Ishikawa (cell line): Measurements from ENCODE around the gene LAMB1.

Experiments used
- CEBPB ChIP-seq: IDR thresholded peaks from 2 replicates; pipeline ENCODE4 v1.6.1; 2012
- CREB1 ChIP-seq: IDR thresholded peaks from 2 replicates; pipeline ENCODE4 v1.6.1; 2012; ENCODE audit warnings: low read depth
- EGR1 ChIP-seq: IDR thresholded peaks from 2 replicates; pipeline ENCODE4 v1.6.1; 2012
- EP300 ChIP-seq: IDR thresholded peaks from 2 replicates; pipeline ENCODE4 v1.6.1; 2012; ENCODE audit warnings: borderline replicate concordance
- FOXM1 ChIP-seq: IDR thresholded peaks from 2 replicates; pipeline ENCODE4 v1.6.1; 2012; ENCODE audit warnings: low read depth, borderline replicate concordance
- NFIC ChIP-seq: IDR thresholded peaks from 2 replicates; pipeline ENCODE4 v1.6.1; 2012
- RAD21 ChIP-seq: IDR thresholded peaks from 2 replicates; pipeline ENCODE4 v1.6.1; 2012; ENCODE audit warnings: low read depth
- TAF1 ChIP-seq: IDR thresholded peaks from 2 replicates; pipeline ENCODE4 v1.6.1; 2012; ENCODE audit warnings: low read depth, mild to moderate bottlenecking
- TCF12 ChIP-seq: IDR thresholded peaks from 2 replicates; pipeline ENCODE4 v1.6.1; 2012; ENCODE audit warnings: low read depth
- TEAD4 ChIP-seq: IDR thresholded peaks from 2 replicates; pipeline ENCODE4 v1.6.1; 2012
- YY1 ChIP-seq: IDR thresholded peaks from 2 replicates; pipeline ENCODE4 v1.6.1; 2012; ENCODE audit warnings: low read depth
- ZBTB7A ChIP-seq: IDR thresholded peaks from 2 replicates; pipeline ENCODE4 v1.6.1; 2012; ENCODE audit warnings: low read depth
- TF ChIP-seq, protein P1 (sequence below): IDR thresholded peaks from 2 replicates; pipeline ENCODE4 v1.6.1; 2012
- TF ChIP-seq, protein P2 (sequence below): IDR thresholded peaks from 2 replicates; pipeline ENCODE4 v1.6.1; 2012; ENCODE audit warnings: low read depth, mild to moderate bottlenecking
- TF ChIP-seq, protein P3 (sequence below): IDR thresholded peaks from 2 replicates; pipeline ENCODE4 v1.6.1; 2012

LAMB1 gene

DNA sequence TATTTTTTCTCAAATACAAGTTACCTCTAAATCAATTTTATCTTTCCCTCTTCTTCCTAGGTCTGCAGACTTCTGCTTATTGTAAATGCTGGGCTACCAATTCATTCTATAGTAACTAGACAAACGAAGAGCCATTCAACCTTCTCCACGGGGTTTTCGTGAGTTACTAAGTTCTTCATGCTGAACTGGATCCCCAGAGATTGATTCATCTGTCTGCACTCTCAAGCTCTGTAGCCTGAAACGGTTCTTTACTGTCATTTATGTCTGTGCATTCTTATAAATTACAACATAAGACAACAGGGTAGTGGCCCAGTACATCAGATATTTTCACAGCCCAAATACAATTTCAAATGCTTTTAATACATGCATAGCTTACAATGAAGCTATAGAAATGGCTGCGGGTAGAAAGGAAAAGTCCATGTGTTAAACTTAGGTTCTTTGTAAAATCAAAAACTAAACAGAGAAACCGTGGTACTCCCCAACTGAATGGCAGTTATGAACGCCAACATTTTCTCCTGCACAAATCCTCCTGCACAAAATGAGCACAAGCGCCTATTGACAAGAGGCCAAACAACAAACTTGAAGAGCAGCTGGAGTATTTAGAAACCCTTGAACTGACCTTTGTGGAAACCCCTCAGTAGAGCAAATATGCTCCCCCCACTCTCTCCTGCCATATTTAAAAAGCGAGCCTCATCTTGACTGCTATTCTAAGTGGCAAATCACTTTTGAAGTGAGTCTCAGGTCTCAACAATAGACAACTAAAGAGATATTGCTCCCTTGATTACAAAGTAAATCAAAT, 20.7 kb downstream of the LAMB1 start:
- TF ChIP-seq ZBTB7A: no peak
- TF ChIP-seq YY1: no peak
- no peak for TF ChIP-seq TCF12
- no peak for TF ChIP-seq NFIC
- no peak for TF ChIP-seq EP300
- no peak for TF ChIP-seq TAF1
- no peak for TF ChIP-seq RAD21
- no peak for TF ChIP-seq EGR1
- TF ChIP-seq CEBPB: no peak
- TF ChIP-seq, protein P1, sequence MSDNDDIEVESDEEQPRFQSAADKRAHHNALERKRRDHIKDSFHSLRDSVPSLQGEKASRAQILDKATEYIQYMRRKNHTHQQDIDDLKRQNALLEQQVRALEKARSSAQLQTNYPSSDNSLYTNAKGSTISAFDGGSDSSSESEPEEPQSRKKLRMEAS: no peak
- TF ChIP-seq CREB1: no peak
- TF ChIP-seq, protein P2, sequence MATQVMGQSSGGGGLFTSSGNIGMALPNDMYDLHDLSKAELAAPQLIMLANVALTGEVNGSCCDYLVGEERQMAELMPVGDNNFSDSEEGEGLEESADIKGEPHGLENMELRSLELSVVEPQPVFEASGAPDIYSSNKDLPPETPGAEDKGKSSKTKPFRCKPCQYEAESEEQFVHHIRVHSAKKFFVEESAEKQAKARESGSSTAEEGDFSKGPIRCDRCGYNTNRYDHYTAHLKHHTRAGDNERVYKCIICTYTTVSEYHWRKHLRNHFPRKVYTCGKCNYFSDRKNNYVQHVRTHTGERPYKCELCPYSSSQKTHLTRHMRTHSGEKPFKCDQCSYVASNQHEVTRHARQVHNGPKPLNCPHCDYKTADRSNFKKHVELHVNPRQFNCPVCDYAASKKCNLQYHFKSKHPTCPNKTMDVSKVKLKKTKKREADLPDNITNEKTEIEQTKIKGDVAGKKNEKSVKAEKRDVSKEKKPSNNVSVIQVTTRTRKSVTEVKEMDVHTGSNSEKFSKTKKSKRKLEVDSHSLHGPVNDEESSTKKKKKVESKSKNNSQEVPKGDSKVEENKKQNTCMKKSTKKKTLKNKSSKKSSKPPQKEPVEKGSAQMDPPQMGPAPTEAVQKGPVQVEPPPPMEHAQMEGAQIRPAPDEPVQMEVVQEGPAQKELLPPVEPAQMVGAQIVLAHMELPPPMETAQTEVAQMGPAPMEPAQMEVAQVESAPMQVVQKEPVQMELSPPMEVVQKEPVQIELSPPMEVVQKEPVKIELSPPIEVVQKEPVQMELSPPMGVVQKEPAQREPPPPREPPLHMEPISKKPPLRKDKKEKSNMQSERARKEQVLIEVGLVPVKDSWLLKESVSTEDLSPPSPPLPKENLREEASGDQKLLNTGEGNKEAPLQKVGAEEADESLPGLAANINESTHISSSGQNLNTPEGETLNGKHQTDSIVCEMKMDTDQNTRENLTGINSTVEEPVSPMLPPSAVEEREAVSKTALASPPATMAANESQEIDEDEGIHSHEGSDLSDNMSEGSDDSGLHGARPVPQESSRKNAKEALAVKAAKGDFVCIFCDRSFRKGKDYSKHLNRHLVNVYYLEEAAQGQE: no peak

DNA sequence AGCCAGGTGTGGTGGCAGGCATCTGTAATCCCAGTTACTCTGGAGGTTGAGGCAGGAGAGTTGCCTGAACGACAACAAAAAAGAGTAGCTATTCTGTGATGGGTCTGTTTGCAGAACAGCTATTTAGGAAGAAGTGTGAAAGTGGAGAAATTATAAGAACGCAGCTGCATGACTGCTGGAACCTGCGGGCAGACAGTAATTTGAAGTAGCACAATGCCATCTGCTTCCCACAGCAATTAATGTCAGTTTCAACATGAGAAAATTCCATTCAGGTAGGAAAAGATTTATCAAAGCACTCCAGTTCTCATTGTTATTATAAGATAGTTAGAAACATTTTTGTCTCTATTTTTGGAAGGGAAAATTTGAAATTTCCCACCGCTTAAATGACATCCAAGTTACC, 21.5 kb downstream of the LAMB1 start:
- TF ChIP-seq YY1 (no peak), TAF1 (no peak), CREB1 (no peak), EGR1 (no peak), NFIC (no peak)
- TF ChIP-seq, protein P1: no peak

DNA sequence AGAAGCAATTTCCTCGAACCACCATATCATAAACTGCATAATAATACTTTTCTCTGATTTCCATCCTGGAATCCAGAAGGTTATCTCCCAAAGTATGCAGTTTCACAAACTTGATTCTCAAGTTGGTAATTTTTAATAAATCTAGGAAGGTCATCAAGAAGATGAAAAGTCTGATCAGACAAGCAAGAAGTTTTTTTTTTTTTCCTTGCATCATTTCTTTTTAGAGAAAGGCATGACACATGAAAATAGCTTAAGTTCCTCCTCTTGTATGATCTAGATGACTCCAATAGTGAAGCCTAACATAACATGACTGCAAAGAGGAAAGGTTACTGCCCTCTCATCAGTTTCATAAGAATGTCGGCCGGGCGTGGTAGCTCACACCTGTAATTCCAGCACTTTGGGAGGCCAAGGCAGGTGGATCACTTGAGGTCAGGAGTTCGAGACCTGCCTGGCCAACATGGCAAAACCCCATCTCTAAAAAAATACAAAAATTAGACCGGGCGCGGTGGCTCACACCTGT, 22.2 kb downstream of the LAMB1 start:
- no peak for TF ChIP-seq NFIC
- TF ChIP-seq YY1: no peak
- no peak for TF ChIP-seq EP300
- no peak for TF ChIP-seq EGR1
- TF ChIP-seq, protein P3, sequence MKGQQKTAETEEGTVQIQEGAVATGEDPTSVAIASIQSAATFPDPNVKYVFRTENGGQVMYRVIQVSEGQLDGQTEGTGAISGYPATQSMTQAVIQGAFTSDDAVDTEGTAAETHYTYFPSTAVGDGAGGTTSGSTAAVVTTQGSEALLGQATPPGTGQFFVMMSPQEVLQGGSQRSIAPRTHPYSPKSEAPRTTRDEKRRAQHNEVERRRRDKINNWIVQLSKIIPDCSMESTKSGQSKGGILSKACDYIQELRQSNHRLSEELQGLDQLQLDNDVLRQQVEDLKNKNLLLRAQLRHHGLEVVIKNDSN: no peak
- TF ChIP-seq TAF1: no peak
- TF ChIP-seq, protein P1: no peak
- TF ChIP-seq, protein P2: no peak
- no peak for TF ChIP-seq RAD21
- TF ChIP-seq TEAD4: no peak
- no peak for TF ChIP-seq ZBTB7A
- TF ChIP-seq CREB1: no peak
- no peak for TF ChIP-seq FOXM1
- no peak for TF ChIP-seq TCF12
- no peak for TF ChIP-seq CEBPB

DNA sequence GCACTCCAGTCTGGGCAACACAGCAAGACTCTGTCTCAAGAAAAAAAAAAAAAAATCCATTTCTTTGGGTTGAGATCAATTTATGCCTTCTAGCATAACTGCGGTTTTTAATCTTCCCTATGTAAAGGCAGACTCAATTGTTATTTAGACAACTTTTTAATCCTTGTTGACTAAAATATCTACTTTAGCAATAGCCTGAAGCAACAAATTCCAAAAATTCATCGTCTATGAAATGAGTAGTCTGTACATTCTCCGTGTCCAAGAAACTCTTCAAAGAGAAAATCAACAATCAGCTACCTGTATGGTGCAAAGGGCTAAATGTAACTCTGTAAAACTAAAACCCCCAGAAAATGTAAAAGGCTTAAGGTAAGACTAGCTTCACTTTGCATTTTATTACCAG, 22.8 kb downstream of the LAMB1 start:
- TF ChIP-seq CREB1 (no peak), TEAD4 (no peak), TAF1 (no peak), TCF12 (no peak), EGR1 (no peak), CEBPB (no peak), RAD21 (no peak), EP300 (no peak), FOXM1 (no peak), YY1 (no peak), NFIC (no peak)
- TF ChIP-seq, protein P1: no peak
- TF ChIP-seq, protein P2: no peak
- TF ChIP-seq, protein P3: no peak
